ENCODE results near the gene DIO1. TPM values are rescaled to one million over a fixed set of nuclear protein-coding genes. Genes with fewer than 3 reads are reported as not detected.

Gene DIO1
- polyA plus RNA-seq, 3 donors: 0.22 to 0.73 TPM; not detected in 1

GRCh38 chr1:53959664-53960250 is 65.8 kb downstream of the DIO1 start:
- Histone ChIP-seq H2AFZ (ENCODE audit: insufficient read depth, low read depth, low read length, poor library complexity, severe bottlenecking) (no peak overlapping the region), H3K79me2 (ENCODE audit: insufficient read depth, low read length) (no peaks in the 10 kb centered on the region), H3K9me3 (replicated peaks in 1 of 2; ENCODE audit: control insufficient read depth in 1 of 2, insufficient read depth in 1 of 2, low read length in 2 of 2) (no peaks in the 10 kb centered on the region), H3K36me3 (replicated peaks in 1 of 2; ENCODE audit: control insufficient read depth in 1 of 2, insufficient read depth in 2 of 2, low read length in 2 of 2) (peaks cover 20 to 46% of the 10 kb centered on the region in 2 donors), H3K27me3 (ENCODE audit: control insufficient read depth in 2 of 2, insufficient read depth in 2 of 2, low read length in 2 of 2) (no peaks in the 10 kb centered on the region), H3K4me1 (ENCODE audit: control insufficient read depth in 1 of 2, insufficient read depth in 2 of 2, low read length in 2 of 2) (peaks cover 7 to 15% of the 10 kb centered on the region in 2 donors), H3K4me2 (replicated peaks; ENCODE audit: extremely low read depth, low read length, poor library complexity, severe bottlenecking) (no peak overlapping the region), H3K4me3 (replicated peaks in 1 of 3; ENCODE audit: low read depth in 2 of 3, low read length in 3 of 3) (no peak overlapping the region), H3K27ac (ENCODE audit: low read depth in 1 of 2, low read length in 2 of 2) (no peak overlapping the region), H4K20me1 (ENCODE audit: insufficient read depth, low read length) (no peaks in the 10 kb centered on the region), H3K9ac (ENCODE audit: insufficient read depth, low read length, poor library complexity, severe bottlenecking) (no peak overlapping the region)
- Mint-ChIP-seq H3K27ac (no peak overlapping the region), H3K9me3 (peaks cover 0 to 2% (median 0%) of the 10 kb centered on the region in 7 donors), H3K4me1 (peaks cover 11% of the 10 kb centered on the region), H3K27me3 (ENCODE audit: low read depth in 3 of 3) (no peaks in the 10 kb centered on the region), H3K4me3 (no peak overlapping the region), H3K36me3 (peaks cover 35 to 37% of the 10 kb centered on the region in 2 donors)
- peak; percentile 69 for TF ChIP-seq CTCF (IDR thresholded peaks at IDR 0.05)
- peak; percentile 18 to 30 (median 26) for DNase-seq
- intact Hi-C loops (cut with micrococcal nuclease): loop anchor here (2.0 to 5.0 kb wide), 2 partner anchors 97 kb away; no protein-coding TSS in a partner anchor

Other genes starting within 250 kb of the DIO1 start
- gene GLIS1, start 155.0 kb upstream of the DIO1 start, polyA plus RNA-seq: not detected
- 1 to 10 TPM; 3.0 to 6.1 (median 4.7) TPM for gene NDC1, start 55.9 kb upstream of the DIO1 start, polyA plus RNA-seq
- gene YIPF1, start 4.4 kb upstream of the DIO1 start, polyA plus RNA-seq: 10 to 100 TPM; 24.4 to 51.9 (median 42.1) TPM
- 10 to 100 TPM; 17.1 to 30.6 (median 27.8) TPM for gene IFT25, start 51.5 kb downstream of the DIO1 start, polyA plus RNA-seq
- gene LRRC42, start 52.2 kb downstream of the DIO1 start, polyA plus RNA-seq: 1 to 10 TPM; 5.6 to 7.3 (median 7.3) TPM
- not detected for gene LDLRAD1, start 124.0 kb downstream of the DIO1 start, polyA plus RNA-seq
- gene TMEM59, start 159.0 kb downstream of the DIO1 start, polyA plus RNA-seq: 100 to 1,000 TPM; 169 to 925 (median 831) TPM
- 1 to 10 TPM; 3.0 to 6.7 (median 3.8) TPM for gene TCEANC2, start 159.4 kb downstream of the DIO1 start, polyA plus RNA-seq

All from CD14-positive monocyte (primary cell).